Gastroesophageal sphincter (tissue), 4 donors: ENCODE measurements around the gene APBA2. TPM values are rescaled to one million over a fixed set of nuclear protein-coding genes. Genes with fewer than 3 reads are reported as not detected.

Experiments
- ATAC-seq: fragments of 150-250 bp; one replicate; pipeline ENCODE4 v1.9.1; 2016; ENCODE audit warnings: mild to moderate bottlenecking, moderate library complexity
- H3K27ac ChIP-seq, 4 donors: fragments of 200-600 bp; sonication (generic) in 3 of 4; 1 replicate in 3 of 4; 2 replicates in 1 of 4; pipeline ENCODE4 v1.5.1; 2016 to 2019
- H3K27me3 ChIP-seq: fragments of 200-600 bp; sonication (generic); one replicate; pipeline ENCODE4 v1.5.1; 2019
- H3K36me3 ChIP-seq, 2 donors: fragments of 200-600 bp; sonication (generic); one replicate each; pipeline ENCODE4 v1.5.1; 2019; ENCODE audit warnings: control low read depth in 1 of 2
- H3K4me1 ChIP-seq, 3 donors: fragments of 200-600 bp; sonication (generic); 1 replicate in 2 of 3; 2 replicates in 1 of 3; pipeline ENCODE4 v1.5.1; 2016 to 2019; ENCODE audit warnings: control low read depth in 2 of 3
- H3K4me3 ChIP-seq, 2 donors: fragments of 200-600 bp; sonication (generic); one replicate each; pipeline ENCODE4 v1.5.1; 2019; ENCODE audit warnings: mild to moderate bottlenecking in 1 of 2, moderate library complexity in 1 of 2
- H3K9me3 ChIP-seq, 3 donors: fragments of 200-600 bp; sonication (generic); one replicate each; pipeline ENCODE4 v1.5.1; 2017 to 2019; ENCODE audit warnings: control low read depth in 2 of 3
- CTCF ChIP-seq, 4 experiments: fragments of 200-600 bp in 2 of 4; fragments of 450-650 bp in 2 of 4; sonication (generic) in 1 of 4; IDR thresholded peaks; one replicate each; pipeline ENCODE4 v1.5.1; 2017 to 2019; ENCODE audit warnings: antibody characterized with exemption in 4 of 4, mild to moderate bottlenecking in 2 of 4, moderate library complexity in 2 of 4
- EP300 ChIP-seq: sonication (generic); formaldehyde crosslinking; IDR thresholded peaks from one replicate; pipeline ENCODE4 v1.6.1; 2017; ENCODE audit warnings: antibody characterized with exemption, mild to moderate bottlenecking
- POLR2A ChIP-seq, 2 donors: fragments of 450-650 bp; IDR thresholded peaks; one replicate each; pipeline ENCODE4 v1.6.1; 2017; ENCODE audit warnings: antibody characterized with exemption in 2 of 2, mild to moderate bottlenecking in 2 of 2, moderate library complexity in 1 of 2
- POLR2AphosphoS5 ChIP-seq: sonication (generic); formaldehyde crosslinking; IDR thresholded peaks from one replicate; pipeline ENCODE4 v1.6.1; 2017; ENCODE audit warnings: antibody characterized with exemption
- whole genome bisulfite sequencing, 2 donors: methylation state at CpG; one replicate each; pipeline ENCODE4 v1.1.5; 2018; ENCODE audit warnings: low coverage in 1 of 2; 5-methylcytosine and 5-hydroxymethylcytosine counted together
- total RNA-seq, 4 donors: library from RNA; depleted of rRNA; stranded (reverse); fragments of >200 nt; gene quantifications; one replicate each; pipeline ENCODE4 v1.1.0, GENCODE V29; 2016

The APBA2 gene
- total RNA-seq, 4 donors from 2014 or later, result 3.1 to 14.9 (median 4.2) TPM

GRCh38 chr15:29029651-29030195 lies 143.9 kb downstream of the APBA2 start:
- Histone ChIP-seq H3K9me3 (no peaks in the 10 kb centered on the region), H3K36me3 (no peaks in the 10 kb centered on the region), H3K4me3 (no peak overlapping the region), H3K27me3 (no peaks in the 10 kb centered on the region), H3K27ac (no peak overlapping the region), H3K4me1 (no peaks in the 10 kb centered on the region)
- ATAC-seq, result no peak
- TF ChIP-seq CTCF (IDR thresholded peaks at IDR 0.05) (no peak), POLR2AphosphoS5 (no peak), POLR2A (IDR thresholded peaks at IDR 0.05) (no peak), EP300 (no peak)
- WGBS, 2 donors, result 100% methylated on average over 1 to 10 of the region's 17 CpGs

GRCh38 chr15:29031502-29032228 lies 145.9 kb downstream of the APBA2 start:
- Histone ChIP-seq H3K27me3 (no peaks in the 10 kb centered on the region), H3K4me1 (no peaks in the 10 kb centered on the region), H3K4me3 (no peak overlapping the region), H3K9me3 (no peaks in the 10 kb centered on the region), H3K36me3 (no peaks in the 10 kb centered on the region), H3K27ac (no peak overlapping the region)
- no peak for ATAC-seq
- 80 to 94% methylated on average over 2 of the region's 3 CpGs for WGBS, 2 donors
- TF ChIP-seq POLR2AphosphoS5, result no peak
- no peak for TF ChIP-seq CTCF (IDR thresholded peaks at IDR 0.05)
- TF ChIP-seq POLR2A (IDR thresholded peaks at IDR 0.05), result no peak

- WGBS, 2 donors, result 81 to 92% methylated on average over 4 of the region's 4 CpGs
- H3K27me3 ChIP-seq, result no peaks in the 10 kb centered on the region
- ATAC-seq, result no peak
These were observed 146.5 kb downstream of the APBA2 start for GRCh38 chr15:29032229-29032625.

GRCh38 chr15:29032751-29033150 lies 147.0 kb downstream of the APBA2 start:
- ATAC-seq, result no peak
- Histone ChIP-seq H3K4me3 (no peak overlapping the region), H3K27ac (no peak overlapping the region), H3K9me3 (peaks cover 0 to 3% (median 0%) of the 10 kb centered on the region in 3 donors), H3K4me1 (no peaks in the 10 kb centered on the region), H3K27me3 (no peaks in the 10 kb centered on the region), H3K36me3 (no peaks in the 10 kb centered on the region)
- TF ChIP-seq POLR2A (IDR thresholded peaks at IDR 0.05), result no peak
- WGBS, 2 donors, result 94 to 100% methylated on average over 2 of the region's 5 CpGs

More at GRCh38 chr15:29032229-29032625, 146.5 kb downstream of the APBA2 start:
- no peaks in the 10 kb centered on the region for H3K4me1 ChIP-seq
- no peak overlapping the region for H3K4me3 ChIP-seq
- H3K27ac ChIP-seq, result no peak overlapping the region
- no peaks in the 10 kb centered on the region for H3K36me3 ChIP-seq
- H3K9me3 ChIP-seq, result peaks cover 0 to under 1% (median 0%) of the 10 kb centered on the region in 3 donors
- TF ChIP-seq EP300 (no peak), POLR2AphosphoS5 (no peak), CTCF (IDR thresholded peaks at IDR 0.05) (no peak)

- ATAC-seq, result no peak
- 70 to 83% methylated on average over 1 of the region's 3 CpGs for WGBS, 2 donors
- Histone ChIP-seq H3K4me3 (no peak overlapping the region), H3K9me3 (peaks cover 0 to 3% (median 0%) of the 10 kb centered on the region in 3 donors), H3K36me3 (no peaks in the 10 kb centered on the region), H3K27me3 (no peaks in the 10 kb centered on the region), H3K27ac (no peak overlapping the region), H3K4me1 (no peaks in the 10 kb centered on the region)
- no peak for TF ChIP-seq POLR2AphosphoS5
- no peak for TF ChIP-seq CTCF (IDR thresholded peaks at IDR 0.05)
- no peak for TF ChIP-seq EP300
These were observed 148.4 kb downstream of the APBA2 start for GRCh38 chr15:29034151-29034550.
